GM12878 (cell line): ENCODE results near the gene SPPL3. TPM values are rescaled to one million over a fixed set of nuclear protein-coding genes. Genes with fewer than 3 reads are reported as not detected.

ENCODE experiments used
- ATAC-seq: fragments of 200-7000 bp; cut with Tn5 transposase; 3 replicates; pipeline ENCODE4 v1.9.1; 2020; ENCODE audit warnings: mild to moderate bottlenecking, moderate library complexity
- BruUV-seq: library from RNA; stranded (reverse); fragments of 400-500 nt; replicated peaks from 2 replicates; lab custom pipeline; 2021; lab: Mats Ljungman, UMichigan
- CTCF ChIA-PET: fragments of 300-600 bp; sonication (Branson Sonifier 250); formaldehyde crosslinking; extraction: SDS; loops from one replicate; lab custom pipeline; 2021; ENCODE audit warnings: inconsistent platforms; lab: Yijun Ruan, JAX
- POLR2A ChIA-PET: fragments of 350-600 bp; formaldehyde crosslinking; extraction: SDS; loops from one replicate; lab custom pipeline; 2021; ENCODE audit warnings: inconsistent platforms; lab: Charles Lee
- RAD21 ChIA-PET: fragments of 300-600 bp; sonication (Branson Sonifier 250); formaldehyde crosslinking; loops from one replicate; lab custom pipeline; 2023; ENCODE audit warnings: antibody characterized with exemption; ENCODE audit not compliant: unreplicated experiment; lab: Charles Lee
- SMC1A ChIA-PET: fragments of 300-600 bp; sonication (Branson Sonifier 250); formaldehyde crosslinking; loops from one replicate; lab custom pipeline; 2023; ENCODE audit not compliant: unreplicated experiment, uncharacterized antibody; lab: Charles Lee
- DNase-seq: peaks from one replicate; pipeline ENCODE4 v3.0.0-alpha.2; 2011; ENCODE audit warnings: low read depth, low spot score
- FAIRE-seq: peaks from 3 replicates; lab custom pipeline; 2011; peaks lifted over from hg19 to GRCh38; lab: Jason Lieb, UNC
- H2AFZ ChIP-seq: 2 replicates; pipeline ENCODE4 v1.6.0; 2011; ENCODE audit warnings: low read depth, low read length, control low read depth; ENCODE audit not compliant: control insufficient read depth
- H3K27ac ChIP-seq: 2 replicates; pipeline ENCODE4 v1.5.1; 2011; ENCODE audit warnings: control low read depth; ENCODE audit not compliant: control insufficient read depth, insufficient read depth
- H3K27me3 ChIP-seq, 2 experiments: replicated peaks in 1 of 2; 2 replicates each; pipeline versions ENCODE4 v1.6.0 to v1.6.1; 2011; ENCODE audit warnings: low read length in 1 of 2; ENCODE audit not compliant: control insufficient read depth in 2 of 2, insufficient read depth in 2 of 2
- H3K36me3 ChIP-seq, 2 experiments: 2 replicates each; pipeline ENCODE4 v1.5.1; 2011; ENCODE audit warnings: low read length in 1 of 2; ENCODE audit not compliant: control insufficient read depth in 2 of 2, insufficient read depth in 2 of 2
- H3K4me1 ChIP-seq: 2 replicates; pipeline ENCODE4 v1.6.1; 2011; ENCODE audit warnings: mild to moderate bottlenecking, low read length, moderate library complexity, mixed read lengths; ENCODE audit not compliant: control insufficient read depth, insufficient read depth
- H3K4me2 ChIP-seq: 2 replicates; pipeline ENCODE4 v1.6.0; 2011; ENCODE audit warnings: control low read depth; ENCODE audit not compliant: control insufficient read depth, insufficient read depth
- H3K4me3 ChIP-seq: fragments of 200-600 bp; sonication (generic); 2 replicates; pipeline ENCODE4 v1.5.1; 2016
- H3K79me2 ChIP-seq: 2 replicates; pipeline ENCODE4 v1.6.0; 2011; ENCODE audit warnings: low read length; ENCODE audit not compliant: control insufficient read depth, insufficient read depth
- H3K9ac ChIP-seq: 2 replicates; pipeline ENCODE4 v1.8.0; 2011; ENCODE audit warnings: low read length, control low read depth, mixed read lengths; ENCODE audit not compliant: control insufficient read depth, insufficient read depth
- H3K9me3 ChIP-seq: replicated peaks from 3 replicates; pipeline ENCODE4 v1.5.1; 2011; ENCODE audit warnings: mild to moderate bottlenecking, low read length; ENCODE audit not compliant: control insufficient read depth, insufficient read depth
- H4K20me1 ChIP-seq: 2 replicates; pipeline ENCODE4 v1.6.0; 2011; ENCODE audit not compliant: control insufficient read depth, insufficient read depth
- ELK1 ChIP-seq: IDR thresholded peaks from 2 replicates; pipeline ENCODE4 v1.6.1; 2012; ENCODE audit warnings: low read depth, low read length, improper control_type of control experiment
- GATAD2B ChIP-seq: fragments of 450-650 bp; conservative IDR thresholded peaks from 2 replicates; pipeline ENCODE4 v1.6.1; 2017; ENCODE audit warnings: low read depth, mild to moderate bottlenecking, moderate library complexity
- IKZF1 ChIP-seq: fragments of 450-650 bp; conservative IDR thresholded peaks from 2 replicates; pipeline ENCODE4 v1.6.1; 2017; ENCODE audit warnings: antibody characterized with exemption, mild to moderate bottlenecking
- NFXL1 ChIP-seq: fragments of 450-650 bp; IDR thresholded peaks from 2 replicates; pipeline ENCODE4 v1.6.1; 2017; ENCODE audit warnings: antibody characterized with exemption, mild to moderate bottlenecking, borderline replicate concordance
- NKRF ChIP-seq: fragments of 450-650 bp; conservative IDR thresholded peaks from 2 replicates; pipeline ENCODE4 v1.6.1; 2017; ENCODE audit warnings: mild to moderate bottlenecking, moderate library complexity
- NR2C2 ChIP-seq: IDR thresholded peaks from 2 replicates; pipeline ENCODE4 v1.6.1; 2011; ENCODE audit warnings: borderline replicate concordance, low read depth; ENCODE audit not compliant: control insufficient read depth, insufficient read length
- PML ChIP-seq: IDR thresholded peaks from 2 replicates; pipeline ENCODE4 v1.6.1; 2012; ENCODE audit warnings: low read length, inconsistent platforms
- POU2F2 ChIP-seq: IDR thresholded peaks from 3 replicates; pipeline ENCODE4 v1.6.1; 2011; ENCODE audit warnings: low read depth, mild to moderate bottlenecking, low read length, borderline replicate concordance
- RAD51 ChIP-seq: fragments of 450-650 bp; IDR thresholded peaks from 2 replicates; pipeline ENCODE4 v1.6.1; 2016; ENCODE audit warnings: moderate library complexity, mild to moderate bottlenecking, inconsistent platforms
- RUNX3 ChIP-seq: IDR thresholded peaks from 2 replicates; pipeline ENCODE4 v1.6.1; 2012; ENCODE audit warnings: low read length, inconsistent platforms
- SREBF1 ChIP-seq: IDR thresholded peaks from 2 replicates; pipeline ENCODE4 v1.6.1; 2012; ENCODE audit warnings: mild to moderate bottlenecking, low read length
- SUZ12 ChIP-seq: fragments of 200-600 bp; sonication (generic); IDR thresholded peaks from one replicate; pipeline ENCODE4 v1.6.1; 2018; ENCODE audit warnings: antibody characterized with exemption, mild to moderate bottlenecking; ENCODE audit not compliant: unreplicated experiment
- YY1 ChIP-seq: IDR thresholded peaks from 2 replicates; pipeline ENCODE4 v1.6.1; 2011; ENCODE audit warnings: low read depth, mild to moderate bottlenecking, low read length
- ZBTB4 ChIP-seq: fragments of 450-650 bp; formaldehyde crosslinking; IDR thresholded peaks from 2 replicates; pipeline ENCODE4 v1.4.0; 2022; ENCODE audit warnings: mild to moderate bottlenecking, moderate library complexity
- ZNF274 ChIP-seq: IDR thresholded peaks from one replicate; pipeline ENCODE4 v1.8.0; 2011; ENCODE audit not compliant: insufficient read length, insufficient read depth
- WGBS: methylation state at CpG from one replicate; pipeline ENCODE4 v1.1.6; 2016; ENCODE audit warnings: low lambda C conversion rate; ENCODE audit not compliant: insufficient replicate concordance, insufficient coverage; ENCODE audit errors: missing lambda C conversion rate; 5-methylcytosine and 5-hydroxymethylcytosine counted together
- in situ Hi-C: fragments of 300-500 bp; cut with MboI; formaldehyde crosslinking; loops from 9 replicates; pipeline ENCODE4 v1.14.3; 2018; ENCODE audit warnings: mixed read lengths
- intact Hi-C: fragments of 100-400 bp; cut with micrococcal nuclease; formaldehyde crosslinking; loops from one replicate; pipeline ENCODE4 v1.14.2; 2022; ENCODE audit not compliant: unreplicated experiment
- polyA plus RNA-seq, 11 experiments: library from polyadenylated mRNA; depleted of rRNA in 4 of 11; unstranded in 6 of 11; stranded (reverse) in 5 of 11; fragments of >200 nt; fragmentation: Nextera tagmentation in 4 of 11; fragmentation: Illumina TruSeq in 1 of 11; extraction: Ambion mirVana in 4 of 11; extraction: Trizol in 1 of 11; gene quantifications; 1 replicate in 1 of 11; 2 replicates in 10 of 11; pipeline versions ENCODE4 v1.2.1 to v1.2.3, GENCODE V29; 2011 to 2016; ENCODE audit warnings: inconsistent platforms in 2 of 11, missing spikeins in 2 of 11, low read depth in 1 of 11
- total RNA-seq, 4 experiments: library from RNA; depleted of rRNA in 3 of 4; stranded (reverse); fragments of >200 nt in 3 of 4; fragmentation: Illumina TruSeq in 1 of 4; extraction: Trizol in 1 of 4; gene quantifications; 2 replicates each; pipeline versions ENCODE4 v1.2.1 to v1.2.3, GENCODE V29; 2013 to 2021

Gene SPPL3
- total and polyA plus RNA-seq, 10 of the 15 experiments (the other 5 are each of a cell fraction or from before 2014, with no cell fraction given) = 4.3 to 45.5 (median 11.7) TPM

DNA sequence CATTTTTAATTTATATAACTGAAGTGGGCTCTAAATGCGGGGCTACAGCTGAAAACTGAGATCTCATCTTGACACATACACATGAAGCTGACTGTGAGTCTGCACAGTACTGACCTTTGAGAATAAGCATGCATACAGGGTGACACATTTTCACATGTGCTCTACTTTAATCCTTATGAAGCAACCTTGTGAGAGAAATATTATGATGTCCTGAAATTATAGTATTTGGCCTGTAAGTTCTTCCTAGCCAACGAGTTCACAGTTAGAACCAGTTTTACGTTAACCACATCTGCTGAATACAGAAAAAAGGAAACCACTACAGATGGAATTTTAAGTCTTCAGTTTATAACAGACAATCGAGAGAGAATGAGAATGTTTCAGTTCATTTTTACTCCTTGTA lies 70.3 kb downstream of the SPPL3 start:
- CTCF ChIA-PET = interaction anchor here (0.7 to 3.9 kb wide), 5 partner anchors 23 to 145 kb away, joined by 3 to 35 read pairs (median 5); no protein-coding TSS in a partner anchor
- Histone ChIP-seq H3K36me3 (no peaks in the 10 kb centered on the region; a peak in 1 of 4 replicates), H3K27ac (peak overlapping the region; percentile 96), H3K27me3 (no peaks in the 10 kb centered on the region), H3K9ac (peak overlapping the region; percentile 68), H3K9me3 (no peaks in the 10 kb centered on the region; the same call in 2 of the 3 replicates), H4K20me1 (no peaks in the 10 kb centered on the region), H3K4me2 (peak overlapping the region; percentile 100), H2AFZ (no peak overlapping the region), H3K79me2 (peaks cover 69% of the 10 kb centered on the region), H3K4me3 (peak overlapping the region; percentile 66), H3K4me1 (peaks cover 64% of the 10 kb centered on the region)
- RAD21 ChIA-PET = interaction anchor here (0.8 to 8.7 kb wide), 5 partner anchors 14 to 138 kb away, joined by 4 to 81 read pairs (median 12); no protein-coding TSS in a partner anchor
- peak; percentile 67 for ATAC-seq
- no peak for FAIRE-seq
- in situ Hi-C loops = no loop called here
- POLR2A ChIA-PET = interaction anchor here (1.1 to 6.3 kb wide), 5 partner anchors 15 to 36 kb away, joined by 3 to 71 read pairs (median 4); no protein-coding TSS in a partner anchor
- intact Hi-C loops = no loop called here
- SMC1A ChIA-PET = interaction anchor here (1.2 to 13.4 kb wide), 10 partner anchors 11 to 138 kb away, joined by 5 to 164 read pairs (median 8); no protein-coding TSS in a partner anchor
- no peak for DNase-seq
- 4% methylated on average over 4 of the region's 4 CpGs for WGBS
- no TSS peak for BruUV-seq
- TF ChIP-seq YY1 (no peak), NR2C2 (no peak), NKRF (no peak), ZNF274 (no peak), NFXL1 (no peak), ELK1 (no peak), IKZF1 (peak; percentile 26; the same call in 1 of the 2 replicates), RUNX3 (peak; percentile 53; the same call in 1 of the 2 replicates), SUZ12 (no peak), PML (no peak), POU2F2 (peak; percentile 34; the same call in 1 of the 3 replicates), ZBTB4 (CRISPR knock-in tag) (no peak), RAD51 (0 out of 2 replicates have a peak, but pooled peaks have one; percentile 11), GATAD2B (no peak), SREBF1 (no peak)
